Stomach (tissue), 4 donors: ENCODE measurements around the gene PGPEP1.

Experiments used
- POLR2A ChIP-seq, 4 donors: fragments of 450-650 bp; IDR thresholded peaks; one replicate each; pipeline ENCODE4 v1.6.1; 2016; ENCODE audit warnings: antibody characterized with exemption in 4 of 4, control low read depth in 2 of 4, mild to moderate bottlenecking in 1 of 4, moderate library complexity in 1 of 4
- POLR2AphosphoS5 ChIP-seq, 3 donors: sonication (generic); formaldehyde crosslinking; IDR thresholded peaks; one replicate each; pipeline ENCODE4 v1.6.1; 2016; ENCODE audit warnings: antibody characterized with exemption in 3 of 3
- TF ChIP-seq, protein P1 (sequence below), 7 experiments: fragments of 450-650 bp in 4 of 7; fragments of 200-600 bp in 3 of 7; sonication (generic) in 3 of 7; IDR thresholded peaks; one replicate each; pipeline ENCODE4 v1.5.1; 2016 to 2019; ENCODE audit warnings: antibody characterized with exemption in 7 of 7, control low read depth in 2 of 7, mild to moderate bottlenecking in 1 of 7

- TF ChIP-seq, protein P1, sequence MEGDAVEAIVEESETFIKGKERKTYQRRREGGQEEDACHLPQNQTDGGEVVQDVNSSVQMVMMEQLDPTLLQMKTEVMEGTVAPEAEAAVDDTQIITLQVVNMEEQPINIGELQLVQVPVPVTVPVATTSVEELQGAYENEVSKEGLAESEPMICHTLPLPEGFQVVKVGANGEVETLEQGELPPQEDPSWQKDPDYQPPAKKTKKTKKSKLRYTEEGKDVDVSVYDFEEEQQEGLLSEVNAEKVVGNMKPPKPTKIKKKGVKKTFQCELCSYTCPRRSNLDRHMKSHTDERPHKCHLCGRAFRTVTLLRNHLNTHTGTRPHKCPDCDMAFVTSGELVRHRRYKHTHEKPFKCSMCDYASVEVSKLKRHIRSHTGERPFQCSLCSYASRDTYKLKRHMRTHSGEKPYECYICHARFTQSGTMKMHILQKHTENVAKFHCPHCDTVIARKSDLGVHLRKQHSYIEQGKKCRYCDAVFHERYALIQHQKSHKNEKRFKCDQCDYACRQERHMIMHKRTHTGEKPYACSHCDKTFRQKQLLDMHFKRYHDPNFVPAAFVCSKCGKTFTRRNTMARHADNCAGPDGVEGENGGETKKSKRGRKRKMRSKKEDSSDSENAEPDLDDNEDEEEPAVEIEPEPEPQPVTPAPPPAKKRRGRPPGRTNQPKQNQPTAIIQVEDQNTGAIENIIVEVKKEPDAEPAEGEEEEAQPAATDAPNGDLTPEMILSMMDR (IDR thresholded peaks at IDR 0.05) = no peak
- TF ChIP-seq POLR2A (IDR thresholded peaks at IDR 0.05) (no peak), POLR2AphosphoS5 (IDR thresholded peaks at IDR 0.05) (peak in 1 of 3 donors; percentile 8)
Measured at GRCh38 chr19:18297308-18297707, 43.1 kb upstream of the PGPEP1 start.
